Measurements from ENCODE around the gene MAN1A2.
"Not testable (repeated sequence)": the region's sequence is repeated elsewhere in the genome, so short reads cannot be mapped to it uniquely, and the experiment has no call there.

Gene MAN1A2

GRCh38 chr1:117398957-117399356 lies 31.7 kb downstream of the MAN1A2 start:
- no peak for DNase-seq (ENCODE audit: low read depth in 2 of 2)

- DNase-seq (ENCODE audit: low read depth in 2 of 2): no peak
These were observed 34.5 kb downstream of the MAN1A2 start for GRCh38 chr1:117401761-117402160.

- no peak for DNase-seq (ENCODE audit: low read depth in 2 of 2)
These were observed 36.3 kb downstream of the MAN1A2 start for GRCh38 chr1:117403597-117403996.

- no peak for DNase-seq (ENCODE audit: low read depth in 2 of 2)
These were observed 37.8 kb downstream of the MAN1A2 start for GRCh38 chr1:117405042-117405441.

GRCh38 chr1:117412472-117412871 lies 45.2 kb downstream of the MAN1A2 start:
- DNase-seq (ENCODE audit: low read depth in 2 of 2): no peak

- no peak for DNase-seq (ENCODE audit: low read depth in 2 of 2)
These were observed 46.2 kb downstream of the MAN1A2 start for GRCh38 chr1:117413412-117413811.

- DNase-seq (ENCODE audit: low read depth in 2 of 2): no peak
These were observed 47.7 kb downstream of the MAN1A2 start for GRCh38 chr1:117414943-117415342.

GRCh38 chr1:117416004-117416403 lies 48.8 kb downstream of the MAN1A2 start:
- no peak for DNase-seq (ENCODE audit: low read depth in 2 of 2)

- DNase-seq (ENCODE audit: low read depth in 2 of 2): no peak
These were observed 49.4 kb downstream of the MAN1A2 start for GRCh38 chr1:117416546-117417125.

- DNase-seq (ENCODE audit: low read depth in 2 of 2): no peak
These were observed 57.9 kb downstream of the MAN1A2 start for GRCh38 chr1:117425050-117425734.

GRCh38 chr1:117427297-117427696 lies 60.0 kb downstream of the MAN1A2 start:
- DNase-seq (ENCODE audit: low read depth in 2 of 2): no peak

- DNase-seq (ENCODE audit: low read depth in 2 of 2): no peak
These were observed 66.7 kb downstream of the MAN1A2 start for GRCh38 chr1:117433943-117434342.

GRCh38 chr1:117436513-117436912 lies 69.3 kb downstream of the MAN1A2 start:
- no peak for DNase-seq (ENCODE audit: low read depth in 2 of 2)

GRCh38 chr1:117447661-117448060 lies 80.4 kb downstream of the MAN1A2 start:
- no peak for DNase-seq (ENCODE audit: low read depth in 2 of 2)

- DNase-seq (ENCODE audit: low read depth in 2 of 2): no peak
These were observed 85.0 kb downstream of the MAN1A2 start for GRCh38 chr1:117452216-117452615.

- no peak for DNase-seq (ENCODE audit: low read depth in 2 of 2)
These were observed 86.7 kb downstream of the MAN1A2 start for GRCh38 chr1:117453958-117454357.

GRCh38 chr1:117458410-117458809 lies 91.2 kb downstream of the MAN1A2 start:
- DNase-seq (ENCODE audit: low read depth in 2 of 2): not testable (repeated sequence)

GRCh38 chr1:117466761-117467160 lies 99.5 kb downstream of the MAN1A2 start:
- DNase-seq (ENCODE audit: low read depth in 2 of 2): no peak

- no peak for DNase-seq (ENCODE audit: low read depth in 2 of 2)
These were observed 100.1 kb downstream of the MAN1A2 start for GRCh38 chr1:117467336-117467735.

GRCh38 chr1:117473063-117473462 lies 105.8 kb downstream of the MAN1A2 start:
- no peak for DNase-seq (ENCODE audit: low read depth in 2 of 2)

GRCh38 chr1:117475495-117475894 lies 108.2 kb downstream of the MAN1A2 start:
- not testable (repeated sequence) for DNase-seq (ENCODE audit: low read depth in 2 of 2)

GRCh38 chr1:117479086-117479485 lies 111.8 kb downstream of the MAN1A2 start:
- no peak for DNase-seq (ENCODE audit: low read depth in 2 of 2)

- no peak for DNase-seq (ENCODE audit: low read depth in 2 of 2)
These were observed 114.2 kb downstream of the MAN1A2 start for GRCh38 chr1:117481410-117481809.

GRCh38 chr1:117493906-117494305 lies 126.7 kb downstream of the MAN1A2 start:
- no peak for DNase-seq (ENCODE audit: low read depth in 2 of 2)

Data from stimulated activated CD4-positive, alpha-beta T cell treated with anti-CD3 and anti-CD28 coated beads, Interleukin-1b, Interleukin-23, amount 100 ng/mL, for 4 hours (primary cell).